Upper lobe of left lung (tissue), 6 donors: ENCODE measurements around the gene MYO9A. TPM values are rescaled to one million over a fixed set of nuclear protein-coding genes. Genes with fewer than 3 reads are reported as not detected.

Experiments
- ATAC-seq, 2 donors: fragments of 200-7000 bp; cut with Tn5 transposase; one replicate each; pipeline ENCODE4 v1.9.1; 2022; ENCODE audit warnings: mild to moderate bottlenecking in 2 of 2, moderate library complexity in 2 of 2; ENCODE audit not compliant: low FRiP score in 2 of 2
- DNase-seq, 2 donors: peaks; one replicate each; pipeline ENCODE4 v3.0.0-alpha.2; 2019 to 2020
- H3K27ac ChIP-seq, 4 donors: fragments of 200-600 bp; sonication (generic); one replicate each; pipeline ENCODE4 v1.5.1; 2016 to 2019
- H3K27me3 ChIP-seq, 4 donors: fragments of 200-600 bp; sonication (generic); one replicate each; pipeline ENCODE4 v1.5.1; 2017 to 2019
- H3K36me3 ChIP-seq, 4 donors: fragments of 200-600 bp; sonication (generic); one replicate each; pipeline ENCODE4 v1.5.1; 2016 to 2019
- H3K4me1 ChIP-seq, 4 donors: fragments of 200-600 bp; sonication (generic); one replicate each; pipeline ENCODE4 v1.5.1; 2018 to 2019
- H3K4me3 ChIP-seq, 4 donors: fragments of 200-600 bp; sonication (generic); one replicate each; pipeline ENCODE4 v1.5.1; 2017 to 2019; ENCODE audit warnings: mild to moderate bottlenecking in 2 of 4, moderate library complexity in 1 of 4
- H3K9me3 ChIP-seq, 4 donors: fragments of 200-600 bp; sonication (generic); one replicate each; pipeline ENCODE4 v1.5.1; 2018 to 2019
- CTCF ChIP-seq, 6 experiments: fragments of 450-650 bp in 4 of 6; fragments of 200-600 bp in 2 of 6; sonication (generic) in 2 of 6; IDR thresholded peaks; one replicate each; pipeline ENCODE4 v1.5.1; 2016 to 2019; ENCODE audit warnings: antibody characterized with exemption in 6 of 6
- EP300 ChIP-seq, 4 donors: sonication (generic); formaldehyde crosslinking; IDR thresholded peaks; one replicate each; pipeline ENCODE4 v1.5.1; 2017; ENCODE audit warnings: antibody characterized with exemption in 4 of 4, control low read depth in 2 of 4
- POLR2A ChIP-seq, 4 donors: fragments of 450-650 bp; IDR thresholded peaks; one replicate each; pipeline ENCODE4 v1.5.1; 2016 to 2017; ENCODE audit warnings: antibody characterized with exemption in 4 of 4, mild to moderate bottlenecking in 2 of 4
- POLR2AphosphoS5 ChIP-seq, 2 donors: sonication (generic); formaldehyde crosslinking; IDR thresholded peaks; one replicate each; pipeline ENCODE4 v1.5.1; 2017; ENCODE audit warnings: antibody characterized with exemption in 2 of 2
- WGBS, 2 donors: methylation state at CpG; one replicate each; pipeline ENCODE4 v1.1.5; 2017 to 2018; 5-methylcytosine and 5-hydroxymethylcytosine counted together
- total RNA-seq, 6 donors: library from RNA; depleted of rRNA in 4 of 6; stranded (reverse); fragments of >200 nt in 4 of 6; gene quantifications; one replicate each; pipeline versions ENCODE4 v1.1.0 to v1.2.1, GENCODE V29; 2016 to 2021
- donor health status: DM: no; HTN: no; CAD: no; lungs with moderate emphysema.
- donor health status: DM: no; HTN: yes; CAD: no; lungs with severe emphysema.

Gene MYO9A
- total RNA-seq, 6 donors from 2014 or later, result 53.2 to 143 (median 76.5) TPM

GRCh38 chr15:71934446-71934845 is 183.5 kb downstream of the MYO9A start:
- 63 to 98% methylated on average over 3 of the region's 3 CpGs for WGBS, 2 donors
- Histone ChIP-seq H3K4me3 (no peak overlapping the region), H3K4me1 (no peaks in the 10 kb centered on the region), H3K9me3 (peaks cover 0 to 18% (median 12%) of the 10 kb centered on the region in 4 donors), H3K27ac (no peak overlapping the region), H3K27me3 (no peaks in the 10 kb centered on the region), H3K36me3 (peaks cover 3 to 56% (median 18%) of the 10 kb centered on the region in 4 donors)
- ATAC-seq (no peak), DNase-seq (no peak)
- no peak for TF ChIP-seq POLR2AphosphoS5 (IDR thresholded peaks at IDR 0.05)
- no peak for TF ChIP-seq EP300 (IDR thresholded peaks at IDR 0.05)
- no peak for TF ChIP-seq POLR2A (IDR thresholded peaks at IDR 0.05)
- TF ChIP-seq CTCF (IDR thresholded peaks at IDR 0.05), result no peak

DNA sequence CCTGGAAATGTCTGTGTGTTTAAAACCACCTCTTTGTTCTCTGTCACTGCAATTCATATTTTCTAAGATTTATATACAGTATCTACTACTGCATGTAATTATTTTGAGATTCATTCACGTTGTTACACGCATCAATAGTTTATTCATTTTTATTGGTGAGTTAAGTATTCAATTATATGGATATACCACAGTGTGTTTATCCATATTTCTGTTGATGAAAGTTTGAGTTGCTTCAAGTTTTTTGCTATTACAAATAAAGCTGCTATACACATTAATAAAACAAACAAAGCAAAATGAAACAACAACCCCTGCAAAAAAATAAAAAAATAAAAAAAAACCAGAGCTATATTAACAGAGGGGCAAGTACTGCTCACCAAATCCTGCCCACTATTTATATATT is 185.3 kb downstream of the MYO9A start:
- peaks cover 3 to 56% (median 18%) of the 10 kb centered on the region in 4 donors for H3K36me3 ChIP-seq

DNA sequence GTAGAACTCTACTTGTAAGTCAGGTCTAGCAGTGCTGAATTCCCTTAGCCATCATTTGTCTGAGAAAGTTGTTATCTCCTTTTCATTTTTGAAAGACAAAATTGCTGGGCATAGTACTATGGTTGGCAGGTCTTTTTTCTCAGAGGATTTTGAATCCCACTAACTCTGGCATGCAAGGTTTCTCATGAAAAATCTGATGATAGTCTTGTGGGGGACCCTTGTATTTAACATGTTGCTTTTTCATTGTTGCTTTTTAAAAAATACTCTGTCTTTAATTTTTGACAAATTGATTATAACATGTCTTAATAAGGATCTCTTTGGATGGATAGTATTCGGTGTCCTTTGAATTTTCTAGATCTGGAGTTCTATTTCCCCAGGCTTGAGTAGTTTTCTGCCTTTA is 186.7 kb downstream of the MYO9A start:
- no peaks in the 10 kb centered on the region for H3K4me1 ChIP-seq
- TF ChIP-seq EP300 (IDR thresholded peaks at IDR 0.05), result no peak
- whole genome bisulfite sequencing, 2 donors, result 92 to 100% methylated on average over 1 of the region's 1 CpG
- H3K27me3 ChIP-seq, result no peaks in the 10 kb centered on the region
- no peak overlapping the region for H3K27ac ChIP-seq
- no peak overlapping the region for H3K4me3 ChIP-seq
- H3K9me3 ChIP-seq, result peaks cover 0 to 18% (median 12%) of the 10 kb centered on the region in 4 donors
- ATAC-seq (no peak), DNase-seq (no peak)
- H3K36me3 ChIP-seq, result peaks cover 3 to 63% (median 21%) of the 10 kb centered on the region in 4 donors

More for the DNA sequence above, 185.3 kb downstream of the MYO9A start:
- Histone ChIP-seq H3K27me3 (no peaks in the 10 kb centered on the region), H3K9me3 (peaks cover 0 to 18% (median 12%) of the 10 kb centered on the region in 4 donors), H3K4me3 (no peak overlapping the region), H3K27ac (no peak overlapping the region), H3K4me1 (no peaks in the 10 kb centered on the region)
- WGBS, 2 donors, result 94 to 96% methylated on average over 2 of the region's 2 CpGs
- DNase-seq (no peak), ATAC-seq (no peak)
- no peak for TF ChIP-seq EP300 (IDR thresholded peaks at IDR 0.05)
- TF ChIP-seq POLR2AphosphoS5 (IDR thresholded peaks at IDR 0.05), result no peak
- no peak for TF ChIP-seq POLR2A (IDR thresholded peaks at IDR 0.05)
- TF ChIP-seq CTCF (IDR thresholded peaks at IDR 0.05), result no peak

- no peak for DNase-seq
- TF ChIP-seq POLR2A (IDR thresholded peaks at IDR 0.05) (no peak), CTCF (IDR thresholded peaks at IDR 0.05) (no peak), EP300 (IDR thresholded peaks at IDR 0.05) (no peak), POLR2AphosphoS5 (IDR thresholded peaks at IDR 0.05) (no peak)
- no peak for ATAC-seq
- Histone ChIP-seq H3K27me3 (no peaks in the 10 kb centered on the region), H3K4me3 (no peak overlapping the region), H3K4me1 (no peaks in the 10 kb centered on the region), H3K9me3 (no peaks in the 10 kb centered on the region), H3K36me3 (peaks cover 0 to 17% (median 3%) of the 10 kb centered on the region in 4 donors), H3K27ac (no peak overlapping the region)
- 87 to 98% methylated on average over 10 of the region's 10 CpGs for WGBS, 2 donors
These were observed 192.8 kb downstream of the MYO9A start for GRCh38 chr15:71925145-71925544.

DNA sequence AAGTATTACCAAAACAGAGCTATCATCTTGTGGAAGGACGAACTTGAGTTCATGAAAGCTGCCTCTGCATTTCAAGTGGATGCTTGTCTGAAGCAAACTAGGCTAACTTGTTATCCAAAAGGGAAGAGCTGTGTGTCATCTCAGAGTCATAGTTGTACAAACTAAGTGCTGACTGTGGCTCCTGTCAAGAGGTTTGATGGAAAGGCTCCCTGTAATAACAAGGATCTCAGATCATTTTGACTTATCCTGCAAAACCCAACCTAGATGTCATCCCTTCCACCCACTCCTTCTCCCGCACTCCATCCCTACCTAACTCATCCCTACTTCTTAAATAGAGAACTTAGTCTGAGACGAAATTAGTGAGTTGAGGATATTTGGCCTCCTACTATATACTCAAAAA is 196.8 kb downstream of the MYO9A start:
- Histone ChIP-seq H3K27ac (no peak overlapping the region), H3K9me3 (no peaks in the 10 kb centered on the region), H3K4me3 (no peak overlapping the region), H3K4me1 (no peaks in the 10 kb centered on the region), H3K27me3 (no peaks in the 10 kb centered on the region), H3K36me3 (peaks cover 0 to 4% (median under 1%) of the 10 kb centered on the region in 4 donors)
- WGBS, 2 donors, result 86 to 88% methylated on average over 3 of the region's 3 CpGs
- ATAC-seq, result no peak
- TF ChIP-seq CTCF (IDR thresholded peaks at IDR 0.05), result no peak
- no peak for TF ChIP-seq POLR2A (IDR thresholded peaks at IDR 0.05)
- TF ChIP-seq POLR2AphosphoS5 (IDR thresholded peaks at IDR 0.05), result no peak
- TF ChIP-seq EP300 (IDR thresholded peaks at IDR 0.05), result no peak
- no peak for DNase-seq
